Osteoblast (primary cell): ENCODE measurements around the gene TGFBRAP1. TPM values are rescaled to one million over a fixed set of nuclear protein-coding genes. Genes with fewer than 3 reads are reported as not detected.
A peak's percentile ranks its signal among the peaks of the same experiment; 100 is the strongest.

Experiments
- DNase-seq: peaks from one replicate; pipeline ENCODE4 v3.0.0; 2011; ENCODE audit warnings: low spot score, mixed read lengths; ENCODE audit not compliant: insufficient read length; ENCODE audit errors: missing footprints
- H2AFZ ChIP-seq: 2 replicates; pipeline ENCODE4 v1.6.0; 2011; ENCODE audit warnings: mild to moderate bottlenecking, low read length
- H3K27ac ChIP-seq: 2 replicates; pipeline ENCODE4 v1.5.1; 2011; ENCODE audit warnings: mild to moderate bottlenecking, low read depth, low read length, moderate library complexity
- H3K27me3 ChIP-seq: 2 replicates; pipeline ENCODE4 v1.6.0; 2012; ENCODE audit warnings: mild to moderate bottlenecking, control low read depth, inconsistent platforms, low read length, moderate library complexity; ENCODE audit not compliant: insufficient read depth
- H3K36me3 ChIP-seq: 2 replicates; pipeline ENCODE4 v1.5.1; 2011; ENCODE audit warnings: mild to moderate bottlenecking, low read length, control low read depth, moderate library complexity; ENCODE audit not compliant: insufficient read depth
- H3K4me1 ChIP-seq: 2 replicates; pipeline ENCODE4 v1.5.1; 2011; ENCODE audit warnings: mild to moderate bottlenecking, low read length, control low read depth, moderate library complexity; ENCODE audit not compliant: insufficient read depth
- H3K4me2 ChIP-seq: 2 replicates; pipeline ENCODE4 v1.6.0; 2011; ENCODE audit warnings: mild to moderate bottlenecking, low read length; ENCODE audit not compliant: insufficient read depth
- H3K4me3 ChIP-seq: fragments of 200-600 bp; sonication (generic); 3 replicates; pipeline ENCODE4 v1.5.1; 2012; ENCODE audit warnings: mild to moderate bottlenecking, low read length, inconsistent platforms; ENCODE audit not compliant: insufficient read depth
- H3K79me2 ChIP-seq: 2 replicates; pipeline ENCODE4 v1.6.0; 2012; ENCODE audit warnings: mild to moderate bottlenecking, low read length, control low read depth, inconsistent platforms; ENCODE audit not compliant: insufficient read depth
- H3K9me3 ChIP-seq: 2 replicates; pipeline ENCODE4 v1.5.1; 2011; ENCODE audit warnings: low read depth, low read length, control low read depth
- H4K20me1 ChIP-seq: 2 replicates; pipeline ENCODE4 v1.6.0; 2012; ENCODE audit warnings: mild to moderate bottlenecking, low read length, control low read depth; ENCODE audit not compliant: insufficient read depth
- CTCF ChIP-seq: IDR thresholded peaks from 2 replicates; pipeline ENCODE4 v1.5.1; 2011; ENCODE audit warnings: mild to moderate bottlenecking, low read depth, low read length, moderate library complexity; ENCODE audit errors: extremely low read depth
- total RNA-seq: library from RNA; depleted of rRNA; stranded (reverse); fragments of >200 nt; gene quantifications from 2 replicates; pipeline ENCODE4 v1.2.3, GENCODE V29; 2012

The TGFBRAP1 gene
- total RNA-seq, 1 donor, result 32.6 TPM

GRCh38 chr2:105373895-105374401 lies 44.4 kb upstream of the TGFBRAP1 start:
- H3K36me3 ChIP-seq, result peaks cover 98% of the 10 kb centered on the region
- no peak overlapping the region for H3K4me2 ChIP-seq
- H3K79me2 ChIP-seq, result peaks cover 93% of the 10 kb centered on the region

GRCh38 chr2:105373344-105373781 lies 43.8 kb upstream of the TGFBRAP1 start:
- H2AFZ ChIP-seq, result no peak overlapping the region
- H3K4me3 ChIP-seq, result no peak overlapping the region
- H3K4me1 ChIP-seq, result peaks cover 94% of the 10 kb centered on the region
- no peak for DNase-seq
- TF ChIP-seq CTCF, result no peak
- peaks cover 93% of the 10 kb centered on the region for H3K79me2 ChIP-seq
- peaks cover 98% of the 10 kb centered on the region for H3K36me3 ChIP-seq
- no peaks in the 10 kb centered on the region for H3K27me3 ChIP-seq
- H3K9me3 ChIP-seq, result no peaks in the 10 kb centered on the region
- no peak overlapping the region for H3K4me2 ChIP-seq
- peaks cover 82% of the 10 kb centered on the region for H4K20me1 ChIP-seq
- peak overlapping the region; percentile 90 for H3K27ac ChIP-seq

More at GRCh38 chr2:105373895-105374401, 44.4 kb upstream of the TGFBRAP1 start:
- Histone ChIP-seq H2AFZ (no peak overlapping the region), H3K27ac (peak overlapping the region; percentile 90), H3K4me3 (no peak overlapping the region), H3K4me1 (peaks cover 94% of the 10 kb centered on the region), H4K20me1 (peaks cover 82% of the 10 kb centered on the region), H3K27me3 (no peaks in the 10 kb centered on the region), H3K9me3 (no peaks in the 10 kb centered on the region)
- no peak for TF ChIP-seq CTCF
- no peak for DNase-seq

GRCh38 chr2:105371810-105372209 lies 42.3 kb upstream of the TGFBRAP1 start:
- DNase-seq, result no peak
- H3K4me1 ChIP-seq, result peaks cover 89% of the 10 kb centered on the region

DNA sequence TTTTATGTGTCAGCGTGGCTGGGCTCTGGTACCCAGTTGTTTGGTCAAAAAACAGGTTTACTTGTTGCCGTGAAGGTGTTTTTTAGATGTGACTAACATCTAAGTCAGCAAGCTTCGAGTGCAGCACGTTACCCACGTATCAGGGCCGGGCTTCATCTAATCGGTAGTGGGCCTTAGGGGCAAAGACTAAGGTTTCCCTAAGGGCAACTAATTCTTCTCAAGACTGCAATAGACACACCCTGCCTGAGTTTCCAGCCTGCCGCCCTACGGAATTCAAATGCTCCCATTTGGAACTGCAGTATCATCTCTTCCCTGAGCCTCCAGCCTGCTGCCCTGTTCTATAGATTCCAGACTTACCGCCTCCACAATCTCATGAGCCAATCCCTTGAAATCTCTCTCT lies 41.6 kb upstream of the TGFBRAP1 start:
- peak overlapping the region; percentile 70 for H3K27ac ChIP-seq

More at GRCh38 chr2:105371810-105372209, 42.3 kb upstream of the TGFBRAP1 start:
- Histone ChIP-seq H3K4me3 (no peak overlapping the region), H4K20me1 (peaks cover 88% of the 10 kb centered on the region), H3K27ac (peak overlapping the region; percentile 70), H3K36me3 (peaks cover 100% of the 10 kb centered on the region), H2AFZ (no peak overlapping the region), H3K79me2 (peaks cover 95% of the 10 kb centered on the region), H3K27me3 (no peaks in the 10 kb centered on the region), H3K9me3 (no peaks in the 10 kb centered on the region), H3K4me2 (no peak overlapping the region)
- TF ChIP-seq CTCF, result no peak

More for the DNA sequence above, 41.6 kb upstream of the TGFBRAP1 start:
- no peak overlapping the region for H2AFZ ChIP-seq
- no peak for DNase-seq
- H3K4me2 ChIP-seq, result no peak overlapping the region
- H3K36me3 ChIP-seq, result peaks cover 100% of the 10 kb centered on the region
- H3K9me3 ChIP-seq, result no peaks in the 10 kb centered on the region
- no peak for TF ChIP-seq CTCF
- H3K79me2 ChIP-seq, result peaks cover 91% of the 10 kb centered on the region
- H3K4me1 ChIP-seq, result peaks cover 86% of the 10 kb centered on the region
- H3K27me3 ChIP-seq, result no peaks in the 10 kb centered on the region
- H3K4me3 ChIP-seq, result no peak overlapping the region
- peaks cover 84% of the 10 kb centered on the region for H4K20me1 ChIP-seq
